GM19023 (cell line): ENCODE data around the gene GRM8.

ENCODE experiments used
- ATAC-seq: cut with Tn5 transposase; IDR thresholded peaks from one replicate; pipeline ENCODE4 v1.9.1; 2021; ENCODE audit warnings: mild to moderate bottlenecking, moderate library complexity; ENCODE audit not compliant: unreplicated experiment

Gene GRM8

DNA sequence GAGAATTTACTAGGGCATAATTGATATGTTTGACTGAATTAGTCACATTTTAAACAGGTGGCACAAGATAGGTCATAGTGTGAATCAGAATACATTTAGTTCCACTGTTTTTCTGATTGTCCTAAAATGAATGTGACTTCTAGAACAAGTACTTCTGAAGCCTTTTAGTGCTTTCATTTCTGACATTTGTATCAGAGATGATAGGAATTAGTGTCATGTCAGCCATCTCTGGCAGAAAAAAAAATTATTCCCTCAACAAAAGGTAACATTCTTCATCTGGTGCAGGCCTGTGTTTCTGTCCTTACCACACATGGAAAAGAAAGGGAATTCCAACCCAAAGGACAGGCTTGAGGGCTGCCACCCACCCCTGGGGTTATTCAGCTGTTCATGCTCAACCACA lies 21.3 kb downstream of the GRM8 start:
- no peak for ATAC-seq

DNA sequence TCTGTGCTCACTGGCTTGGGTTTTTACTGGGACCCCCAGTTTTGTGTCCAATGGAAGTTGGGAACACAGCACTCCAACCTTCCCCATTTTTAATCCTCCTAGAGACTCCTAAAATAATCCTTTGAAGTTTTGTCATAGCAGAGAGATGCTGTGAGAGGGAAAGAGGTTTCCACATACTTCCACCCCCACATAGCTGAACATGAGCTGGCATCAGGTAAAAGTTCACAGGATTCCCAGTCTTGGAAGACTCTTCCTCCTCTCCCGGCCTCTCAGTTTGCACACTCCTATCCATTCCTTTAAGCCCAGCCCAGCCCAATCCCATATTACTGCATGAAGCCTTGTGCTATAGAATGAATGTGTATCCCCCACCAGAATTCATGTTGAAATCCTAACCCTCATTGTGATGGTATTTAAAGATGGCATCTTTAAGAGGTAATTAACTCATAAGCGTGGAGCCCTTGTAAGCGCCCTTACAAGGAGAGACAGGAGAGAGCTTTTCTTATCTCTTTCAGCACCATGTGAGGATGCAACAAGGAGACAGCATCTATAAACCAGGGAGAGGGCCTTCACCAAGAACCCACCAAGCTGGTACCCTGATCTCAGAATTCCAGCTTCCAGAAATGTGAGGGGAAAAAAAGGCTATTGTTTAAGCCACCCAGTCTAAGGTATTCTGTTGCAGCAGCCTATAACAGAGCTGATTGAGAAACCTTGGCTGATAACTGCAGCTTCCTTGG lies 22.4 kb downstream of the GRM8 start:
- no peak for ATAC-seq

- ATAC-seq = no peak
These were observed 25.9 kb downstream of the GRM8 start for GRCh38 chr7:127226685-127227374.

GRCh38 chr7:127221731-127222130 lies 31.0 kb downstream of the GRM8 start:
- no peak for ATAC-seq

- no peak for ATAC-seq
These were observed 37.6 kb downstream of the GRM8 start for GRCh38 chr7:127214956-127215718.

GRCh38 chr7:127209886-127210285 lies 42.9 kb downstream of the GRM8 start:
- no peak for ATAC-seq

DNA sequence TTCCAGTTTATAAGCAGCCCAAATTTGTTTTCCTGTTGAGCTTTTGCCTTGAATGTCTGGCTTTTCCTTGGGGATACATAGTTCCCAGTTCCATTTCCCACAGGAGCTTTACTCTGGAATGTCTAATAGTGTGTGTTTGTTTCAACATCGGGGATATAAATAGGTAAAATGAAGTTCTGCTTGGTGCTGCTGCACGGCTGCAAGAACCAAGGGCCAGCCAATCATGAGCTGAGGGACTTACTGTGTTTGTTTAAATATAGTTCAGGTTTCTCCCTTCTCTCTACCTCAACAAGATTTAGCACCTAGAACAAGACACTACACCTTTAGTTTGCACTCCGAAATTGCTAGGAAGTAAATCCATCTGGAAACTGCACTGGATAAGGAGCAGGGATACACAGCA lies 43.9 kb downstream of the GRM8 start:
- ATAC-seq = no peak

DNA sequence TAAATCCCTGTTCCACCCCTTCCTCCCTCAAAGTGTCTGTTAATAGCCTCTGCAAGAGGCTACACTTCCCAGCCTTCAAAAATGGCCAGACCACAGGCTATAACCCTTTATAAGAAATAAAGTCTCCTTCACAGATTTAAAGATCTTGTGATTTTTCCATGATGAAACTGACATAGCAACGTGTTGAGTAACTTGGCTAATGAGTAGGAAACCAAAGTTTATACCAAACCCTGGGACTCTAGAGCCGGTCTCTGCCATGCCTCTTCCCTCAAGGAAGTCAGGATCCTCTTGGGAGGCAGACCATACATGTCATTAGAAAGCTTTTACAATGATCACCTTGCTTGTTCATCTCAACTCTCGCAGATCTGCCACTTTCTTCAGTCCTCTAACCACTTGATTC lies 44.4 kb downstream of the GRM8 start:
- ATAC-seq = no peak

DNA sequence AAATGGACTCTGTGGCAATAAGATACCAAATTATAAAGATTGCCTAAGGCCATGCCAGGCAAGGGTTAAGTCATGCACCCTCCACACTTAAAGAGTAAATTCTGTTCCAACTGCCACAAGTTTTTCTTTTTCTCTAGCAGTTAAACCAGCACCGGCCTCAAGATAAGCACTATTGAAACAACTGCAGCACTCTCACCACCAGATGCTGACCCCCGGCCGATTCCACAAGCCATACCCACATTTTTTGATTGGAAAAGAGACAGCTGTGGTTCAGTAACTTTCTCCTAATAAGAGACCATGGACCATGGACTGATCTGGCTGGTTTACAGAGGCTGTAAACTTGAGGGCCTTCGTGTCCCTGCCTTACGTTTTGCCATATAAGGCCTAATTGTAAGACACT lies 44.9 kb downstream of the GRM8 start:
- ATAC-seq = no peak

DNA sequence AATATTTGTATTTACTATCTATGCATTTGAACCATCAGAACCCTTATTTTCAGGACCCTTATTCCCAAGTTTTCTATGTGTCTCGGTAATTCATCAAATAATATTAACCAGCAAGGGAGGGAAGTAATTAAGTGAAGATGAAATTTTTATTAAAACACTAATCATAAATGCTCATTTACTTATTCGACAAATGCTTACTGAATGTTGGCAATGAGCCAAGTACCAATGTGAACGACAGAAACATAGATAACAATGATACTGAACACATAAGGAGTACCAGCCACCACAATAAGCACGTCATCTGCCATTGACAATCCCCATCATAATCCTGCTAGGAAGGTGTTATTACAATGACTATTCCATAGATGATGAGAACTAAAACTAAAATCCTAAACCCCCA lies 45.5 kb downstream of the GRM8 start:
- no peak for ATAC-seq

DNA sequence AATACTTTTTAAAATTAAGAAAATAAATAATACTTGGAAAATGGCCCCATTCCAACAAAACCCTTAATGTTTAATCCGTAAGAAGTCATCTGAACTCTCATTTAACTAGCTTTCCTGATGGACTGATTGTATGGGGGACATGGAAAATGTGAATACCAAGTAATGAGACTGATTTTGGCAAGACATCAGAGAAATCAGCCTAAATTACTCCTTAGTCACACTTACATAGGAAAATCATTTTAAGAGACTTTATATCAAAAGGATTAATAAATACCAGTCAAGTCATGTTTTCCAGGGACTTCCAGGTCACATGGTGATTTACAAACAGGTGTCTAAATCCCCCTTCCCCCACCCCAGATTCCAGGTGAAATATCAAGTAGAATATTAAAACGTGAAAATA lies 58.2 kb downstream of the GRM8 start:
- ATAC-seq = no peak

DNA sequence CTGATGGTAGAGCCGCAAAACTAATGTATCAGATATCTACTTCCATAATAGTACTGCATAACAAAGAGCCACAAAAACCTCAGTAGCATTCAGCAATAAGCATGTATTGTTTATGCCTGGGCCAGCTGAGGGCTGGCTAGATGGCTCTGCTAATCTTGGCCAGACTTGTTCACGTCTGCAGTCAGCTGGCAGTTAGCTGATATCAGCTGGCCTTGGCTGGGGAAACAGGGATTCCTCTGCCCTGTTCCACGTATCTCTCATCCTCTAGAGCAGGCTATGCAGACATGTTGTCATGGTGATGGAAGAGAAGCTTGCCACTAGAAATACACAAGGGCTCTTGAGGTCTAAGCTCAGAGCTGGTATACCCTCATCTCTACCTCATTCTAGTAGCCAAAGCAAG lies 62.9 kb downstream of the GRM8 start:
- no peak for ATAC-seq

DNA sequence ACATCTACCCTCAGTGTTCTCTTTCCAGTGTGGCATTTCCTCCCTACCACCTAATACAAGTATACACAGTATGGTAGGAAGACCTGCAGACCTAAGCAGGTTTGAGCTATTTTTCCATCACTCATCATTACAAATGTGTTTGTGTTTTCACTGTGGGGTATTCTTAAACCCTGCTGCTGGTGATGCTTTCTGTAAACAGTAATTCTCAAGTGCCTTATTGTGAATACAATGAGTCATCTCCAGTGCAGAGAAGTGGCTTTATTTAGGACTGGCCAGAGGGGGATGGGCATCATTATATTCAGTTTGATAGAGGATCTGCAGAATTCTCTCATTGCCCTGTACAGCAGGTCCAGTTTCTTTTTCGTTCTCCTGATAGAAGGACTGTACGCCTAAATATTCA lies 63.7 kb downstream of the GRM8 start:
- no peak for ATAC-seq

DNA sequence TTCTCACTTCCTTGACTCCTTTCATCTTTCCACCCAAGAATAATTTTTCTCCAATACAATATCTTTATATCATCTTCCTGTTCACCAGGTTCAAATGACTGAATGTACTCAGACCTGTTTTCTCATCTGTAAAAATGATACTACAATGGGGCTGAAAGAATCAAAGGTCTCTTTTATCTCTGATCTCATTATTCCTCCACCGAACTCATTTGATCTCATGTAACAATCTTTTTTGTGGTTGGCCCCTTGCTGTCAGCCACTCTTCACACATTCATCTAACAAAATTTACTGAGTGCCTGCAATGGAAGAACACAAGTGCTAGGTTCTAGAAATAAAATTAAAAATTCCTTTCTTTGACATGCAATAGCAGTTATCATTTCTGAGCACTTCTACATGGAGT lies 65.0 kb downstream of the GRM8 start:
- ATAC-seq = no peak

GRCh38 chr7:127186686-127187085 lies 66.1 kb downstream of the GRM8 start:
- ATAC-seq = no peak

- no peak for ATAC-seq
These were observed 75.6 kb downstream of the GRM8 start for GRCh38 chr7:127177156-127177555.

- ATAC-seq = no peak
These were observed 90.4 kb downstream of the GRM8 start for GRCh38 chr7:127162366-127162765.

- no peak for ATAC-seq
These were observed 94.1 kb downstream of the GRM8 start for GRCh38 chr7:127158659-127159058.

- no peak for ATAC-seq
These were observed 97.8 kb downstream of the GRM8 start for GRCh38 chr7:127154958-127155357.

DNA sequence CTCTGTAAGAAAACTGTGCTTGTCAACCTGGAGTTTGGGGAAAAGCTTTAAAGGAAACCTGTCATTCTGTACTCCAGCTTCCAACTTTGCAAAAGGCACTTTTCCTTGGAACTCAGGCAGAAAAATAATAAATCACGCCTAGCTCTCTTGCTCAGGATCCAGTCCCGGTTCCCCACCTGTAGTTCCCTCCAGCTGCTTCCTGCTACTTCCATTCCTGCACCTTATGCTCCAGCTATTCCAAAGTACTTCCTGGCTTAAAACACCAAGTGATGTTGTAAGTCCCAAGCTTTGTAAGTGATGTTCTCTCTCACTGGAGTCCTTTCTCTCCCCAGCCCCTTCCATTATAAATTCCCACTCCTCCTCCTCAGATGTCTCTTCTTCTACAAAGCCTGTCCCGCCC lies 98.6 kb downstream of the GRM8 start:
- ATAC-seq = no peak

DNA sequence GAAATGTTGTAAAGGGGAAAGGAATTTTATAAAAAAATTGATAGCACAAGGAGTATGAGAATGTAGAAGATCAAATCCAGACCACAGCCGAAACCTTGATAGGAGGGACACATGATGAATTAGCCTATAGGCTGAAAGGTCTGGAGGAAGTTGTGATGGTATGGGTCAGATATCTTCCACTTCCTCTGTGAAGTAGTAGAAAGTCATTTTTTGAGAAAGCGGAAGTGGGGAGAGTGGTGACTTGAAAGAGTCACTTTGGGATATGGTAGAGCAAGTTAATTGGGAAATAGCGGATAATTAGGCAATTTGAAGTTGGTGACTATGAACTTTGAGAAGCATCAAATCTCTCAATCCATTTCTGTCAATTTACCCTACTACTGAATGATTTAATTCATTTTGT lies 99.4 kb downstream of the GRM8 start:
- no peak for ATAC-seq

GRCh38 chr7:127152423-127152822 lies 100.3 kb downstream of the GRM8 start:
- ATAC-seq = no peak
